GM13977 (cell line): ENCODE results near the gene SESN1.

Experiments used
- DNase-seq: peaks from one replicate; pipeline ENCODE4 v3.0.0; 2012; ENCODE audit warnings: low spot score
- in situ Hi-C: fragments of 300-500 bp; cut with MboI; formaldehyde crosslinking; loops from one replicate; pipeline ENCODE4 v1.12.0; 2022; ENCODE audit warnings: low sequenced_read_pairs, low pct_unique_long_range_greater_than_20kb, mixed read lengths, inconsistent platforms; ENCODE audit not compliant: unreplicated experiment
- TF ChIP-seq, protein P1 (sequence below): IDR thresholded peaks from 2 replicates; pipeline ENCODE4 v1.5.1; 2012; ENCODE audit warnings: mild to moderate bottlenecking, control low read depth; ENCODE audit not compliant: insufficient read depth; ENCODE audit errors: extremely low read depth, missing control alignments

SESN1 gene

DNA sequence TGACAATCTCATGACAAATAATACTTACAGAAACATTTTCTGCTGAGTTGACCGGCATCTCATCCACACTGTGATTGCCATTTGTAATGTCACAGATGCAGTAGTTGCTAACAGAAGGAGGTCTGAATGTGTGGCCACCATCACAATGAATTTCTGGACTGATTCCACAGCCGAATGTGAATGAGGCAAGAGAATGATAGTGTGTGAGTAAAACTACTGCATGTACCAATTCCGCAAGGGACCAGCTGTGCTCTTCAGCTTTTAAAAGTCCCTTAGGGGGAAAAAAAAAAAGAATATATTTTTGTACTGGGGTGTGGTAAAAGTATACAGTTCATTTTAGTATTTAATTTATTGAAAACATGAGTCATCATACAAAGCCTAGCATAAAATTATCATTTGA lies 96.2 kb downstream of the SESN1 start:
- in situ Hi-C loops = no loop called here
- no peak for DNase-seq
- TF ChIP-seq, protein P1, sequence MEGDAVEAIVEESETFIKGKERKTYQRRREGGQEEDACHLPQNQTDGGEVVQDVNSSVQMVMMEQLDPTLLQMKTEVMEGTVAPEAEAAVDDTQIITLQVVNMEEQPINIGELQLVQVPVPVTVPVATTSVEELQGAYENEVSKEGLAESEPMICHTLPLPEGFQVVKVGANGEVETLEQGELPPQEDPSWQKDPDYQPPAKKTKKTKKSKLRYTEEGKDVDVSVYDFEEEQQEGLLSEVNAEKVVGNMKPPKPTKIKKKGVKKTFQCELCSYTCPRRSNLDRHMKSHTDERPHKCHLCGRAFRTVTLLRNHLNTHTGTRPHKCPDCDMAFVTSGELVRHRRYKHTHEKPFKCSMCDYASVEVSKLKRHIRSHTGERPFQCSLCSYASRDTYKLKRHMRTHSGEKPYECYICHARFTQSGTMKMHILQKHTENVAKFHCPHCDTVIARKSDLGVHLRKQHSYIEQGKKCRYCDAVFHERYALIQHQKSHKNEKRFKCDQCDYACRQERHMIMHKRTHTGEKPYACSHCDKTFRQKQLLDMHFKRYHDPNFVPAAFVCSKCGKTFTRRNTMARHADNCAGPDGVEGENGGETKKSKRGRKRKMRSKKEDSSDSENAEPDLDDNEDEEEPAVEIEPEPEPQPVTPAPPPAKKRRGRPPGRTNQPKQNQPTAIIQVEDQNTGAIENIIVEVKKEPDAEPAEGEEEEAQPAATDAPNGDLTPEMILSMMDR = no peak

GRCh38 chr6:108996208-108996607 lies 98.4 kb downstream of the SESN1 start:
- TF ChIP-seq, protein P1 = no peak
- in situ Hi-C loops = no loop called here

DNA sequence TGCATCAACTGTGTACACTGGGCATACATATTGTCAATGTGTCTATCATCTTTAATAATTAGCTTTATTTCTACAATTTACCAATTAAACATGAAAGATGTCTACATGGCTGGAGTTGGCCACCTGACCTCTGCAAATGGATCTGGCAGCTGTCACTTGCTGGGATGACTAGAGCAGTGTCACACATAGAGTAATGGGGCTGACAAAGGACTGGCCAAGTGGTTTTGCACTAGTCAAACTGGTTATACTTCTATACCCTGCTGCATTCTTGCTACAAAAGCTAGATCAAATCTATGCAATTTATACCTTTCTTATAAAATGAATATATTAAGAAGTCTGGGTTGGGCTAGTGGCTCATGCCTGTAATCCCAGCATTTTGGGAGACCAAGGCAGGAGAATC lies 99.3 kb downstream of the SESN1 start:
- TF ChIP-seq, protein P1 = no peak
- in situ Hi-C loops = no loop called here
- no peak for DNase-seq

More at GRCh38 chr6:108996208-108996607, 98.4 kb downstream of the SESN1 start:
- no peak for DNase-seq

DNA sequence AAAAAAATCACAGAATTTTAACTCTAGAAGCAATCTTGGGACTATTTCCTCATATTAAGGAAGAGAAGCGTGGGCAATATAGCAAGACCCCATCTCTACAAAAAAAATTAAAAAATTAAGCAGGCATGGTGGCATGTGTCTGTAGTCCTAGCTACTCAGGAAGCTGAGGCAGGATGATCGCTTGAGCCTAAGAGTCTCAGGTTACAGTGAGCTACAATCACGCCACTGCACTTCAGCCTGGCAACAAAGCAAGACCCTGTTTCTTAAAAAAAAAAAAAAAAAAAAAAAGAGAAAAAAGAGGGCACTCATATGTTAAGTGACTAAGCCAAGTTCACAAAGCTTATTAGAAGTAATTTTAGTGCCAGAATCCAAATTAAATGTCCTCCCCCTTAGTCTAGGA lies 100.8 kb downstream of the SESN1 start:
- TF ChIP-seq, protein P1 = no peak
- in situ Hi-C loops = no loop called here
- DNase-seq = no peak

- TF ChIP-seq, protein P1 = no peak
- in situ Hi-C loops = no loop called here
These were observed 104.9 kb downstream of the SESN1 start for GRCh38 chr6:108989700-108990099.

GRCh38 chr6:108988765-108989164 lies 105.9 kb downstream of the SESN1 start:
- no peak for DNase-seq
- in situ Hi-C loops = no loop called here
- TF ChIP-seq, protein P1 = no peak

More at GRCh38 chr6:108989700-108990099, 104.9 kb downstream of the SESN1 start:
- DNase-seq = no peak

DNA sequence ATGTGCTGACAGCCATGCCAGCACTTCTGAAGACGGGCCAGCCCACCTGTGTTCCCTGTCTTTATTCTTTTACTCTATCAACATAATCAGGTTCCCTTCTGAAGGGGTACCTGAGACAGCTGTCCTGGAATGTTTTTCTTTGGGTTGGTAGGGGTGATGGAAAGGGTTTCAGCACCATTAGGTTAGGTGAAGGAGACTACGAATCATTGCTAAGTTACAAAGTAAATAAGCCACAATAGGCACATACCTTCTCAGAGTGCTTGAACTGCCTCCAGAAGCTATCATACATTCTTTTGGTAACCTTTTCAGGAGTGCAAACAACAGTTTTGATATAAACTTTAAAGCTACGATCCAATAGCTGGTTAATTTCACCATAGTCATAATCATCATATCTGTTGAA lies 106.3 kb downstream of the SESN1 start:
- DNase-seq = no peak
- TF ChIP-seq, protein P1 = no peak
- in situ Hi-C loops = no loop called here
